OCI-LY7 (cell line): ENCODE results near the gene GRIA1.

Experiments used
- EZH2phosphoT487 ChIP-seq: fragments of 200-600 bp; sonication (generic); IDR thresholded peaks from 2 replicates; pipeline ENCODE4 v1.6.1; 2018; ENCODE audit warnings: low read depth, borderline replicate concordance, mild to moderate bottlenecking, mixed run types, antibody characterized with exemption, low read length, moderate library complexity, mixed read lengths
- TF ChIP-seq, protein P1 (sequence below): fragments of 200-600 bp; sonication (generic); conservative IDR thresholded peaks from 2 replicates; pipeline ENCODE4 v1.5.1; 2014; ENCODE audit warnings: mild to moderate bottlenecking, antibody characterized with exemption, low read length, moderate library complexity, mixed read lengths

GRCh38 chr5:153515301-153515700, 24.8 kb downstream of the GRIA1 start:
- TF ChIP-seq, protein P1, sequence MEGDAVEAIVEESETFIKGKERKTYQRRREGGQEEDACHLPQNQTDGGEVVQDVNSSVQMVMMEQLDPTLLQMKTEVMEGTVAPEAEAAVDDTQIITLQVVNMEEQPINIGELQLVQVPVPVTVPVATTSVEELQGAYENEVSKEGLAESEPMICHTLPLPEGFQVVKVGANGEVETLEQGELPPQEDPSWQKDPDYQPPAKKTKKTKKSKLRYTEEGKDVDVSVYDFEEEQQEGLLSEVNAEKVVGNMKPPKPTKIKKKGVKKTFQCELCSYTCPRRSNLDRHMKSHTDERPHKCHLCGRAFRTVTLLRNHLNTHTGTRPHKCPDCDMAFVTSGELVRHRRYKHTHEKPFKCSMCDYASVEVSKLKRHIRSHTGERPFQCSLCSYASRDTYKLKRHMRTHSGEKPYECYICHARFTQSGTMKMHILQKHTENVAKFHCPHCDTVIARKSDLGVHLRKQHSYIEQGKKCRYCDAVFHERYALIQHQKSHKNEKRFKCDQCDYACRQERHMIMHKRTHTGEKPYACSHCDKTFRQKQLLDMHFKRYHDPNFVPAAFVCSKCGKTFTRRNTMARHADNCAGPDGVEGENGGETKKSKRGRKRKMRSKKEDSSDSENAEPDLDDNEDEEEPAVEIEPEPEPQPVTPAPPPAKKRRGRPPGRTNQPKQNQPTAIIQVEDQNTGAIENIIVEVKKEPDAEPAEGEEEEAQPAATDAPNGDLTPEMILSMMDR, result no peak
- no peak for TF ChIP-seq EZH2phosphoT487
